Measurements from ENCODE around the gene ITGAD. TPM values are rescaled to one million over a fixed set of nuclear protein-coding genes. Genes with fewer than 3 reads are reported as not detected.
A peak's percentile ranks its signal among the peaks of the same experiment; 100 is the strongest.

ITGAD gene
- total RNA-seq, 1 experiment from 2014 or later = not detected

DNA sequence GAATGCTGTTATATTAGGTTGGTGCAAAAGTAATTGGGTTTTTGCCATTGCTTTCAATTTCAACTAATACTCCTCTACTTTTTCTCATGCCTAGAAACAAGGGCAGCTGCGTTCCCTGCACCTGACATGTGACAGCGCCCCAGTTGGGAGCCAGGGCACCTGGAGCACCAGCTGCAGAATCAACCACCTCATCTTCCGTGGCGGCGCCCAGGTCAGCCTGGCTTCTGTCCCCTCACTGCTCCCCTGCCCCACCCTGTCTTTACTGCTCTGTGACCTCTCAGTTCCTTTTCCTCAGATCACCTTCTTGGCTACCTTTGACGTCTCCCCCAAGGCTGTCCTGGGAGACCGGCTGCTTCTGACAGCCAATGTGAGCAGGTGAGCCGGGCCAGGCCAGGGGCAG, 16.4 kb upstream of the ITGAD start:
- WGBS (ENCODE audit: extremely low coverage, insufficient read length, low lambda C conversion rate) = no CpG with 5 or more reads among the region's 8 CpGs
- Mint-ChIP-seq H3K27me3 (ENCODE audit: low read depth) (peaks cover 17% of the 10 kb centered on the region), H3K36me3 (ENCODE audit: insufficient read depth in 1 of 3, low read depth in 3 of 3) (no peaks in the 10 kb centered on the region), H3K9me3 (peaks cover 7% of the 10 kb centered on the region in 2 experiments; a peak in 4 of 5 replicates), H3K4me1 (peaks cover 0 to 3% of the 10 kb centered on the region in 2 experiments; a peak in 3 of 4 replicates), H3K4me3 (no peak overlapping the region), H3K27ac (peak overlapping the region in 1 of 3 experiments; percentile 88; a peak in 1 of 7 replicates)
- H3K14ac ChIP-seq (ENCODE audit: insufficient read depth, low read length) = no peak overlapping the region
- no peak for TF ChIP-seq CTCF (conservative IDR thresholded peaks at IDR 0.05)
- no peaks in the 10 kb centered on the region for H3K4me1 ChIP-seq (ENCODE audit: insufficient read depth, low read length)
- no peak overlapping the region for H2BK12ac ChIP-seq (ENCODE audit: insufficient read length, low read depth, low read length)
- no peaks in the 10 kb centered on the region for H3K9me3 ChIP-seq (ENCODE audit: control insufficient read depth, low read depth, low read length)
- no peak overlapping the region for H3T11ph ChIP-seq (ENCODE audit: low read length)
- no peak overlapping the region for H2BK20ac ChIP-seq (ENCODE audit: low read depth, low read length, poor library complexity, severe bottlenecking)
- no peak overlapping the region for H3K27ac ChIP-seq (ENCODE audit: insufficient read length, low read depth, low read length)
- H2BK120ac ChIP-seq (ENCODE audit: low read depth, low read length, poor library complexity, severe bottlenecking) = no peak overlapping the region
- no peak overlapping the region for H3K9ac ChIP-seq (ENCODE audit: extremely low read depth, insufficient read length, low read length)
- no peak overlapping the region for H3K18ac ChIP-seq (ENCODE audit: insufficient read length, low read depth, low read length)
- no peak overlapping the region for H2BK5ac ChIP-seq (ENCODE audit: insufficient read length, low read length)
- H2BK15ac ChIP-seq (ENCODE audit: low read depth, low read length) = no peak overlapping the region
- H3K4ac ChIP-seq (ENCODE audit: low read depth, low read length) = no peak overlapping the region
- no peak overlapping the region for H3K4me2 ChIP-seq (ENCODE audit: insufficient read depth, insufficient read length, low read length)
- no peaks in the 10 kb centered on the region for H3K27me3 ChIP-seq (ENCODE audit: insufficient read depth, low read length)
- no peaks in the 10 kb centered on the region for H3K79me2 ChIP-seq (ENCODE audit: insufficient read depth, low read length)
- no peak for DNase-seq
- H4K5ac ChIP-seq (ENCODE audit: insufficient read length, low read depth, low read length) = no peak overlapping the region
- H2AFZ ChIP-seq (ENCODE audit: low read length) = no peak overlapping the region
- H2AK5ac ChIP-seq (ENCODE audit: insufficient read length, low read length) = no peak overlapping the region
- H3K79me1 ChIP-seq (ENCODE audit: insufficient read depth, low read depth, low read length, poor library complexity, severe bottlenecking) = no peaks in the 10 kb centered on the region
- H4K91ac ChIP-seq (ENCODE audit: insufficient read length, low read depth, low read length) = no peak overlapping the region
- no peak overlapping the region for H3K23ac ChIP-seq (ENCODE audit: insufficient read length, low read depth, low read length)
- H4K8ac ChIP-seq (replicated peaks; ENCODE audit: insufficient read length, low read depth, low read length) = no peak overlapping the region
- no peaks in the 10 kb centered on the region for H3K23me2 ChIP-seq (ENCODE audit: insufficient read length, low read depth, low read length, poor library complexity, severe bottlenecking)
- H3K56ac ChIP-seq (ENCODE audit: insufficient read length, low read depth, low read length) = no peak overlapping the region
- no peaks in the 10 kb centered on the region for H4K20me1 ChIP-seq (ENCODE audit: control insufficient read depth, insufficient read depth, insufficient read length)

All from H9 (cell line).